ENCODE measurements around the gene ST6GALNAC3.
A peak's percentile ranks its signal among the peaks of the same experiment; 100 is the strongest.

Gene ST6GALNAC3

GRCh38 chr1:76247261-76247852 lies 172.8 kb downstream of the ST6GALNAC3 start:
- DNase-seq (ENCODE audit: low spot score) = no peak

DNA sequence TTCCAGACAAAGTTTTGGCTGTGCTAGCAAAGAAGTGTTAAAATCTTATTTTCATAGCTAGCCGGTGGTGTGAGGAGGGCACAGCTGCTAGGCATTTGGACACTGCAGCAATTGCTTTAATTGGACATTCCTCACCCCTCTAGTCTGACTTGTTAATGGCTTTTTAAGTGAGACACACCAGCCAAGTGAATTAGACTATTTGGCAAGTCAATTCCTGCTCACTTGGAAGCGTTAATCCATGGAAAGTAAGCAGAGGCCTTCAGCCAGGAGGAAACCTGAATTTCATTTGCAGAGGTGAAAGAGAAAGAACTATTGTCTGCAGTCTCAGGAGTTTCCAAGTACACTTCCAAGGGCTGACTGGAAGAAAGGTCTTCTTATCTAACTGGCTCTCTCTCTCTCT lies 175.7 kb downstream of the ST6GALNAC3 start:
- DNase-seq (ENCODE audit: low spot score) = no peak

DNA sequence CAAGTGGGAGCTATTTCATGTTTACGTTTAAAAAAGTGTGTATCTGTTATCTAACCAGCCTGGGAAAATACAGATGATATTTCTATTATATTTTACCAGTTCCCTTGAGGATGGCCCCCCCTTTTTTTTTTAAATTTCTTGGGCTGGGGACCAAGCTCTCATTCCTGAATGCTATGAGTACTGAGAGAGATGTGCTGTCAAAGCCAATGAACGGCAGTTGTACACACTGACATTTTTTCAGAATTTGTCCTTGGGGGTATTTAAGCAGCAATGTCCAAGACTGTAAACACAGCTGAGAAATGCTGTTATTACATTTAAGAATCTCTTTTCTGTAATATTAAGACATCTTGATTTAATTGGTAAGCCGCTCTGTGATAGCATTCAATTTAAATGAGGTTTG lies 177.9 kb downstream of the ST6GALNAC3 start:
- no peak for DNase-seq (ENCODE audit: low spot score)

DNA sequence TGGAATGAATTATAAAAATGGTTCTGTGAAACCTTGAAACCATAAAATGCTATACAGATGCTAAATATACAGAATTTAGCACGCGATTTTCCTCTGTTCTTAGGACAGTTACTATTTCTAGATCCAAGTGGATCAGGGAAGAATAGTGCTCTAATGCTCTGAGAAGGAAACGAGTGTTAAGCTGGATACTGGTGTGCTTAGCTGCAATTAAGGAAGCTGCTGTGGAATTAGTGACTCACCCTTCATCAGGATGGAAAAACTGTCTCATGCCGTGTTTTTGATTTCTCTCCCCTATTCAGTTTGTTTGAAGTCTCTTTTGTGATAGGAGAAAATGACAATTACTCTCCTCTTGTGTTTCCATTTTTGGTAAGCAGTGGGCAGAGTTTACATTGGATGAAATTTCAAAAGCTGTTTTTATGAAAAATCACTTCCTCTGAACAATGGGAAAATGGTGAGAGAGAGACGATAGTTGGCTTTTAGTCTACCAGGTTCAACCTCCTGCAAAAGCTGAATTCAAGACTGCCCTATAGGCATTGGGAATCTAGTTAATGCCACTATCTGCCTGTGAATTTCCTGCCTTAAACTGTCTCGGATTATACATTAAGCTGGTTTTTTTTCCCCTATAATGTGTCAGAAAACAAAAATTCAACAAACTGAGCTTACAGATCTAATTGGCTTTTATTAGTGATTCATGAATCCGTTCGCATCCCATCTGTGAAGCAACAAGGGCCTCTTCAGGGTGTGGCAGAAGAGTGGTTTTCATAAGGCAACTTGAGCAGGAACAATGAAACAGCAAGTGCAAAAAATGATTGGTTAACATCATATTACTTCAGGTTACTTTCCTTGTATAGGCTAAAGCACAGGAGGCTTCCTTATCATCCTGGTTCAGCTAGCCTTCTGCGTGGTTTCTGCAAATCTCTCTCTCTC lies 179.8 kb downstream of the ST6GALNAC3 start:
- peak; percentile 30 for DNase-seq (ENCODE audit: low spot score)

DNA sequence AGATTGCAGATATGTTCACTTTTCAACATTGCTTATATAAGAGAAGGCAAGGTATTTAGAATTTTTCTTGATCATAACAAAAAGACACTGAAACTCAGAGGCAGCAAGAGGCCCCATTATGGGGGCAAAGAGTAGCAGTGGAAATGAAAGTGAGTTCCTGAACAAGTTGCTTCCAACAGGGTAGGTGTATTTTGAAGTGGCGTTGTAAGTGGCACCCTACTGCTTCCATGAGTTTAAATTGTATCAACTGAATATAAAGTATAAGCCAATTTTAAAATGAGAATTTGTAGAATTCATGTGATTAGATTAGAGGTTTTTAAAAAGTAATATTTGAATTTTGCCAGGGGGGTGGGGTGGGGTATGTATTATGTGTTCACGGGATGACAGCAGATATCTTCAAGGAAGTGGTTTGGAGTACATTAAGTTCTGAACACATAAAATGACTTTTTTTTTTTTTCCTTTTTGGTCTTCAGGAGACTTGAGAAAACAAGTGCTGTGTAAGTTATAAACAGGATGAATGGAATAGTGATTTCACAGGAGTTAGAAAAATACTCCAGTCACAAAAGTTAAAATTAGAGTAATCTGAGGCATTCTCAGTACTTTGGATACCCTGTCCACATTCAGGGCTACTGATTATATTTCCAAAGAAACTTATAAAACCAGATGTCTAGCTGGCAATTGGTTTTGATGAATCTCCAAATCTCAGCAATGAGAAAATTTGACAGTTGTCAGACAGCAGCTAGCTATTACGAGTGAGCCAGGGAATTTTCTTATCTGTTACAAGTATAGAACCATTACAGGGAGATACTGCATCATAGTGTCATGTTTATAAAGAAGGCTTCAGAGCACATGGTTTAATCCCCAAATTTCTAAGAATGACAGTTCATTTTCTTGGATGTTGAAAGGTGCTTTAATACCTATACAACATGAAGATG lies 182.0 kb downstream of the ST6GALNAC3 start:
- no peak for DNase-seq (ENCODE audit: low spot score)

DNA sequence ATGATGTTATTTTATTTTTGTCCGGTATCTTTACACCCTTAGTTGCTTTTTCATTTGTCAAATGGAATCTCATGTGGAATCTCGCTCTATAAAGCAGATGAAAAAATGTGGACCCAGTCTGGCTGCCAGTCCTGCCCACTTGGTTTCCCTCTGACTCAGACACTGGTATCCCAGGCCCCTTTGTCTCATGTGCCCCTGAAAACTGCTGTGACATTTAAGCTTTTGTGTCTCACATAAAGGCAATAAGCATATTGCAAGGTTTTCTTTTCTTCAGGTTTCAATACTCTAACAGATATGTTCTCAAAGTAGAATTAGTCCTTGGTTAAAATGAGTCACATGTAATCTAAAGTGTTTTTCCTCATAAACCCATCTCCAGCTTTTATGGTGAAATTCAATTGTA lies 183.3 kb downstream of the ST6GALNAC3 start:
- DNase-seq (ENCODE audit: low spot score) = no peak

DNA sequence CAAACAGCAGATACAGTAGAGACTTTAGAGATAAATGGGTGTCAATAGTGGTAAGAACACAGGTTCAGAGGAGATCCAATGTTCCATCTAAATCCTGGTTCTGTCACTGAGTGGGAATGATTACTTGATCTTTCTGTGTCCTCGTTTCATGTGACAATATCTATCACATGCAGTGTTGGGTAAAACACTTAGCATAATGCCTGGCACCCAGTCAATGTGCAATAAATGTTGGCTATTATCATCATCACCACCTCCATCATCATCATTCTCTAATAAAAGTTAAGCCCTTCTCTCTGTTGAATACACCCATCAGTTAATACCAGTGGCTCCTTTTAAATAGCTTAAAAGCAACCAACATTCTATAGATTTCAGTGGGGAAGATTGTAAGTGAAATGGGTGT lies 184.7 kb downstream of the ST6GALNAC3 start:
- DNase-seq (ENCODE audit: low spot score) = no peak

DNA sequence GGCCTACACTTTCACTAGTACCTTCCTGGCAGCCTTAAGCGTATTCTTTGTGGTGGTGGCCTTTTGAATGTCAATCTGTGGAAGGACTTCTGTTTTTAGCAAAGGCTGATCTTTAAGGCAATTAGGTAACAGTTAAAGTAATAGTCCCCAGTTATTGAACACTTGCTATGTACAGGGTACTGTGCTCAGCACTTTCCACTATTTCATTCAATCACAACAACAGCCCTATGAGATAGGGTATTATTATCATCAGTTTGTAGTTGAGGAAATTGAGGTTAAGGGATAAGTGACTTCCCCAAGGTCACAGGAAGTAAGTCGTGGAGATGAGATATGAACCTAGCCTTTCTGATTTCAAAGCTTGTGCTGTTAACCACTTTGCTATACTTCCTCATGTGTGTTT lies 185.7 kb downstream of the ST6GALNAC3 start:
- DNase-seq (ENCODE audit: low spot score) = no peak

DNA sequence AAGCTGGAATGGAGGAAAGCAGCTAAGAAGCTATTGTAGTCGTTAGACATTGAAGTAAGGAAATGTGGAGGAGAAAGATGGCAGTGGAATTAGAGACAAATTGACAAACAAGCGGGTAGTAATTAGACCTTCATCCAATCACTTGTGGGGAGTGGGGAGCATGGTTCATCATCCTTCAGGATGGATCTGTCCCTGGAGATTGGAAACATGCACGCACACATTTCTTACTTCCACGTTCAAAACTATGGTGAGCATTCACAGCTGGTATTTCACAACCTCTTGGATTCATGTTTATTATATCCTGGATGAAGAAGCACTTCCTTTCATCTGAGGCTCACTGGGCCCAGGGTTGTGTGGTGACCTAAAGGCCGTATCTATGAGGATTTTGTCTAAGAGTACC lies 188.1 kb downstream of the ST6GALNAC3 start:
- no peak for DNase-seq (ENCODE audit: low spot score)

DNA sequence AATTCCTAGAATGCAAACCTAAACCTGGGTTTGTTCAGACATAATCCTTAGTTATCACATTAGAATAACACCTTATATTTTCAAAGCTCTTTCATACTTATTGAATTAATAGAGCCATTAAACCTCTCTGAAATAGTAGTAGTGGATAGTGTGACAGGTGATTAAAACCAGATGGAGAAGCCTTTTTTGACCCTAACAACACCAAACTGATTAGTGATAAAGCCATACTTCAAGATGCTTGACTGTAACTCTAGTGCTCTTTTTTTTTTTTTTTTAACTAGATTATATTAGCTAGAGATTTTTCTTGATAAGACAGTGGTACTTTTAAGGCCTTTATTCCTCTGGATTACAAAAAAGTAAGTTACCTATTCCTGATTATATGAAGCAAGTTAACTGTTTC lies 190.1 kb downstream of the ST6GALNAC3 start:
- DNase-seq (ENCODE audit: low spot score) = no peak

GRCh38 chr1:76266762-76267161 lies 192.2 kb downstream of the ST6GALNAC3 start:
- DNase-seq (ENCODE audit: low spot score) = no peak

DNA sequence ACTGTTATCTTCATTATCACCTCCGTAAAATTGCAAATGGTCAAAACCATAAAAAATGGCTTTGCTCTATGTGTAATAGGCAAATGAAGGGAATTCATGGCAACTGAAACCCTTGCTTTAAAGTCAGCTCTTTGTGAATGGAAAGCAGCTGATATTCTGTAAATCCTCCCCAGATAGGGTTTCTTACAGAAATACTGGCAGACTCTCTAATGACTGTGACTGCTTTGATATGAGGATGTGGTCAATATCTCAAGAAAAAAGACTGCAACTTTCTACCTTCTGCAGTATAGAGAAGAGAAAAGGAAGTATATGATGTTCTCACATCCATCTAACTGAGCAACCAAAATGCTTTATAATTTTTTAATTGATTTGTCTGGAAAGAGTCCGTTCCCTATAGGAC lies 193.1 kb downstream of the ST6GALNAC3 start:
- no peak for DNase-seq (ENCODE audit: low spot score)

GRCh38 chr1:76268341-76268740 lies 193.8 kb downstream of the ST6GALNAC3 start:
- DNase-seq (ENCODE audit: low spot score) = no peak

GRCh38 chr1:76269155-76269554 lies 194.6 kb downstream of the ST6GALNAC3 start:
- peak; percentile 14 for DNase-seq (ENCODE audit: low spot score)

DNA sequence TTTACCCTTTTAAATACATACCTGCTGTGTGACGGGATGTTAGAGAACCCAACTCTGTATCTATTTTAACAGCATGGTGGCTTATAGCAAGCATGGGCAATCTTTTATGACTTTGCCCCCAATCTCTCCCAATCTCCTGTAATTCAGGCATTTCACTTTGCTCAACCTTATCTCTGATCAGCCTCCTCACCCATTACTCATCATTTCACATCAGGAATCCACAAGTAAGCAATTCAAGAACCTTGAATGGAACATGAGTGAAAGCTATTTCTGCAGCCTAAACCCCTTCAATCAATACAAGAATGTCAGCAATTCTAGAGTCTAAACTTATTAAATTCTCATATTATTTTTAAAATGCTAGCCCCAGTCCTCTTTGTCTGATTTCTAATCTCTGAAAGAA lies 199.8 kb downstream of the ST6GALNAC3 start:
- DNase-seq (ENCODE audit: low spot score) = no peak

DNA sequence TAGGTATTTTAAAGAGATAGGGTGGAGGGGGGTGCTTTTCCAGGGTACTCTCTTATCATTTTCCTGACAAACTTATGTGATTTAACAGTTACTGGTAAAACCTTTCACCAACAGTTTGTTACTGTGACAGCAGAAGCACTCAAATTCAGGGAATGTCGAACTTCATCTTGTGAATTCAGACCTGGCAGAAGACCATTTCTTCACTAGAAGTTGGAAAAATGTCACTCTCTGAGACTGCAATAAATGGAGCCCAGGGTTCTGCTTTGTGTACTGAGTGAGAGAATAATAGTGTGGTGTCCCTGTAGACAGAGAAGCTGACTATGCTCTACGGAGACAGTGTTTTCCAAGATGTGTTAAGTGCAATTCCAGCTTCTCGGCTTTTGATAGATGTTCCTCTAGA lies 200.2 kb downstream of the ST6GALNAC3 start:
- DNase-seq (ENCODE audit: low spot score) = no peak

DNA sequence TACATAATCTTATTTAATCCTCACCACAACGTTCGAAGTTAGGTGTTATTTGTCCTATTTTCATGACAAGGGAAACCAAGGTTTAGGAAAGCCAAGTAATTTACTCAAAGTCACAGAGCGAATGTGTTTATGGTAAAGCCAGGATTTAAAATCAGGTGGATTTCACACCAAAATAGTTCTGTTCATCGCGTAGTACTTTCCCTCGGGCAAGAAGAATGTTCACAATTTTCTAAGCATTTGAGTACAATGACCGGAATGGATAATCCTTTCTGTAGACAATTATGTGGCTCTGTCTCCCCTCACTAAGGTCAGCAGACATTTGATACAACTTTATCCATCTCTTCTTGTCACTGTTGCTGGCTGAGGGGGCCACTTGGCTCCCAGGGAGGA lies 204.2 kb downstream of the ST6GALNAC3 start:
- DNase-seq (ENCODE audit: low spot score) = no peak

- no peak for DNase-seq (ENCODE audit: low spot score)
Measured at GRCh38 chr1:76279101-76279748, 204.7 kb downstream of the ST6GALNAC3 start.

DNA sequence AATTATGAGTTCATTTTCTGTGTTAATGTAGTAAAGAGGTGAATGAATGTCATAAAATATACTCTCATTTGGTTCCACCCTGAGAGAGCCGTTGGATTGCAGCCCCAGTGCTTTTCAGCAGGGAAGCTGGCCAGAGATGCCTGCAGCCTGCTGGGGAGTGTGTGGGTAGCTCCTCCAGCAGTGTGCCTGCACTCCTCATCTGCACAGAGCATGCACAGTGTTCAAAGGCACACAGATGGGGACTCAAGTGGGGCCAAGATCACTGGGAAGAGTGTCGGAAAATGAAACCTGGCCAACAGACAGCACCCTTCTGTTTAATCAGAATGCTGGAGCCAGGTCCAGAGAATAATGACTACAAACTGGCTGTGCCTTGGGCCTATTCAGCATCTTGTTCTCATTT lies 206.8 kb downstream of the ST6GALNAC3 start:
- no peak for DNase-seq (ENCODE audit: low spot score)

GRCh38 chr1:76284842-76285241 lies 210.3 kb downstream of the ST6GALNAC3 start:
- DNase-seq (ENCODE audit: low spot score) = no peak

- DNase-seq (ENCODE audit: low spot score) = no peak
Measured at GRCh38 chr1:76285578-76286135, 211.1 kb downstream of the ST6GALNAC3 start.

- no peak for DNase-seq (ENCODE audit: low spot score)
Measured at GRCh38 chr1:76287917-76288316, 213.4 kb downstream of the ST6GALNAC3 start.

Data from COLO829 (cell line).